AG09319 (cell line): ENCODE measurements around the gene COL13A1.

Experiments used
- DNase-seq: peaks from one replicate; pipeline ENCODE4 v3.0.0-alpha.2; 2010; ENCODE audit warnings: low read depth; ENCODE audit errors: extremely low read depth
- CTCF ChIP-seq: IDR thresholded peaks from 2 replicates; pipeline ENCODE4 v1.5.1; 2011; ENCODE audit warnings: low read depth, mild to moderate bottlenecking, inconsistent platforms, low read length, moderate library complexity

The COL13A1 gene

GRCh38 chr10:69906425-69906824 lies 104.7 kb downstream of the COL13A1 start:
- no peak for TF ChIP-seq CTCF
- no peak for DNase-seq

GRCh38 chr10:69907517-69907916 lies 105.8 kb downstream of the COL13A1 start:
- no peak for TF ChIP-seq CTCF
- DNase-seq = no peak

- TF ChIP-seq CTCF = no peak
- DNase-seq = no peak
These were observed 106.4 kb downstream of the COL13A1 start for GRCh38 chr10:69908124-69908523.

GRCh38 chr10:69910561-69910960 lies 108.9 kb downstream of the COL13A1 start:
- DNase-seq = no peak
- no peak for TF ChIP-seq CTCF

GRCh38 chr10:69911613-69912528 lies 110.2 kb downstream of the COL13A1 start:
- DNase-seq = no peak

GRCh38 chr10:69912589-69912988 lies 110.9 kb downstream of the COL13A1 start:
- no peak for DNase-seq
- no peak for TF ChIP-seq CTCF

More at GRCh38 chr10:69911613-69912528, 110.2 kb downstream of the COL13A1 start:
- no peak for TF ChIP-seq CTCF

- no peak for DNase-seq
- no peak for TF ChIP-seq CTCF
These were observed 112.1 kb downstream of the COL13A1 start for GRCh38 chr10:69913606-69914382.
